Measurements from ENCODE around the gene MBD5.

- no peak for TF ChIP-seq POLR2A (IDR thresholded peaks at IDR 0.05)
- no peak for TF ChIP-seq CTCF (IDR thresholded peaks at IDR 0.05)
These were observed 463.2 kb downstream of the MBD5 start for GRCh38 chr2:148484066-148484465.

Measured in Peyer's patch (tissue), 4 donors.